Epithelial cell of prostate (primary cell): Measurements from ENCODE around the gene ZHX3.
A peak's percentile ranks its signal among the peaks of the same experiment; 100 is the strongest.

Experiments
- DNase-seq: peaks from one replicate; pipeline ENCODE4 v3.0.0-alpha.2; 2011; ENCODE audit warnings: low read depth, low spot score
- H3K27ac ChIP-seq: fragments of 450-650 bp; 2 replicates; pipeline ENCODE4 v1.5.1; 2017; ENCODE audit warnings: mild to moderate bottlenecking

Gene ZHX3

GRCh38 chr20:41304424-41305079, 13.0 kb downstream of the ZHX3 start:
- no peak for DNase-seq
- H3K27ac ChIP-seq, result no peak overlapping the region

- DNase-seq, result no peak
- H3K27ac ChIP-seq, result no peak overlapping the region
Measured at GRCh38 chr20:41304002-41304401, 13.5 kb downstream of the ZHX3 start.

GRCh38 chr20:41300886-41301285, 16.6 kb downstream of the ZHX3 start:
- no peak for DNase-seq
- H3K27ac ChIP-seq, result no peak overlapping the region

GRCh38 chr20:41300383-41300782, 17.1 kb downstream of the ZHX3 start:
- DNase-seq, result no peak
- no peak overlapping the region for H3K27ac ChIP-seq

GRCh38 chr20:41299899-41300298, 17.6 kb downstream of the ZHX3 start:
- no peak for DNase-seq
- no peak overlapping the region for H3K27ac ChIP-seq

GRCh38 chr20:41293269-41294037, 24.1 kb downstream of the ZHX3 start:
- DNase-seq, result no peak
- H3K27ac ChIP-seq, result no peak overlapping the region

- no peak overlapping the region for H3K27ac ChIP-seq
- DNase-seq, result no peak
Measured at GRCh38 chr20:41290804-41291389, 26.6 kb downstream of the ZHX3 start.

- H3K27ac ChIP-seq, result peak overlapping the region; percentile 77
- DNase-seq, result peak; percentile 53
Measured at GRCh38 chr20:41287327-41287726, 30.2 kb downstream of the ZHX3 start.

- peak overlapping the region; percentile 77 for H3K27ac ChIP-seq
- no peak for DNase-seq
Measured at GRCh38 chr20:41286240-41286851, 31.2 kb downstream of the ZHX3 start.

GRCh38 chr20:41279546-41280225, 37.8 kb downstream of the ZHX3 start:
- DNase-seq, result no peak
- H3K27ac ChIP-seq, result no peak overlapping the region

- H3K27ac ChIP-seq, result no peak overlapping the region
- no peak for DNase-seq
Measured at GRCh38 chr20:41278936-41279335, 38.6 kb downstream of the ZHX3 start.

- no peak overlapping the region for H3K27ac ChIP-seq
- DNase-seq, result no peak
Measured at GRCh38 chr20:41277049-41277448, 40.5 kb downstream of the ZHX3 start.

- no peak for DNase-seq
Measured at GRCh38 chr20:41276317-41276751, 41.2 kb downstream of the ZHX3 start.

GRCh38 chr20:41275301-41275731, 42.2 kb downstream of the ZHX3 start:
- no peak for DNase-seq
- H3K27ac ChIP-seq, result no peak overlapping the region

More at GRCh38 chr20:41276317-41276751, 41.2 kb downstream of the ZHX3 start:
- H3K27ac ChIP-seq, result no peak overlapping the region

- no peak for DNase-seq
- no peak overlapping the region for H3K27ac ChIP-seq
Measured at GRCh38 chr20:41274152-41274551, 43.4 kb downstream of the ZHX3 start.

- DNase-seq, result no peak
- no peak overlapping the region for H3K27ac ChIP-seq
Measured at GRCh38 chr20:41273445-41273844, 44.1 kb downstream of the ZHX3 start.

GRCh38 chr20:41272339-41272738, 45.2 kb downstream of the ZHX3 start:
- DNase-seq, result no peak

GRCh38 chr20:41268917-41269652, 48.4 kb downstream of the ZHX3 start:
- DNase-seq, result no peak
- no peak overlapping the region for H3K27ac ChIP-seq

More at GRCh38 chr20:41272339-41272738, 45.2 kb downstream of the ZHX3 start:
- no peak overlapping the region for H3K27ac ChIP-seq

GRCh38 chr20:41268402-41268801, 49.1 kb downstream of the ZHX3 start:
- DNase-seq, result no peak
- no peak overlapping the region for H3K27ac ChIP-seq

GRCh38 chr20:41265938-41266337, 51.6 kb downstream of the ZHX3 start:
- H3K27ac ChIP-seq, result no peak overlapping the region
- DNase-seq, result no peak
